Anterior cingulate cortex (tissue), 58 donors: ENCODE measurements around the gene VPS16.
A peak's percentile ranks its signal among the peaks of the same experiment; 100 is the strongest.
"Not testable (repeated sequence)": the region's sequence is repeated elsewhere in the genome, so short reads cannot be mapped to it uniquely, and the experiment has no call there.

Experiments
- DNase-seq, 58 donors: peaks; one replicate each; lab custom pipeline; 2025; lab: John Stamatoyannopoulos, UW

Gene VPS16

GRCh38 chr20:2891343-2891742 lies 50.8 kb downstream of the VPS16 start:
- DNase-seq, result no peak

- DNase-seq, result no peak
Measured at GRCh38 chr20:2892376-2892775, 51.8 kb downstream of the VPS16 start.

GRCh38 chr20:2894221-2894620 lies 53.7 kb downstream of the VPS16 start:
- DNase-seq, result no peak

- DNase-seq, result not testable (repeated sequence)
Measured at GRCh38 chr20:2895154-2895553, 54.6 kb downstream of the VPS16 start.

- DNase-seq, result no peak
Measured at GRCh38 chr20:2899243-2899642, 58.7 kb downstream of the VPS16 start.

- DNase-seq, result no peak
Measured at GRCh38 chr20:2900845-2901592, 60.5 kb downstream of the VPS16 start.

GRCh38 chr20:2902291-2902690 lies 61.7 kb downstream of the VPS16 start:
- peak in 9 of 58 donors; percentile 3 to 42 (median 12) for DNase-seq

- DNase-seq, result no peak
Measured at GRCh38 chr20:2902818-2903217, 62.3 kb downstream of the VPS16 start.

GRCh38 chr20:2903686-2904085 lies 63.1 kb downstream of the VPS16 start:
- DNase-seq, result no peak

- DNase-seq, result no peak
Measured at GRCh38 chr20:2907519-2907918, 67.0 kb downstream of the VPS16 start.

GRCh38 chr20:2909953-2910352 lies 69.4 kb downstream of the VPS16 start:
- DNase-seq, result no peak

- no peak for DNase-seq
Measured at GRCh38 chr20:2911200-2911599, 70.7 kb downstream of the VPS16 start.

- peak in 1 of 58 donors; percentile 17 for DNase-seq
Measured at GRCh38 chr20:2914160-2914559, 73.6 kb downstream of the VPS16 start.
